HEK293 (cell line): ENCODE measurements around the gene NAV2.
A peak's percentile ranks its signal among the peaks of the same experiment; 100 is the strongest.

Experiments used
- CTCF ChIA-PET: fragments of 350-600 bp; formaldehyde crosslinking; extraction: SDS; loops from one replicate; lab custom pipeline; 2021; ENCODE audit warnings: antibody characterized with exemption; lab: Yijun Ruan, JAX
- POLR2A ChIA-PET: fragments of 300-600 bp; formaldehyde crosslinking; extraction: SDS; loops from one replicate; lab custom pipeline; 2020; ENCODE audit warnings: antibody characterized with exemption, inconsistent platforms; lab: Yijun Ruan, JAX
- H3K27ac ChIP-seq: fragments of 200-500 bp; sonication (Bioruptor generic); 2 replicates; pipeline ENCODE4 v1.5.1; 2014; ENCODE audit warnings: low read depth, low read length, control low read depth, inconsistent platforms; ENCODE audit errors: extremely low read depth
- H3K36me3 ChIP-seq, 2 experiments: fragments of 200-500 bp in 1 of 2; sonication (Bioruptor generic) in 1 of 2; 1 replicate in 1 of 2; 2 replicates in 1 of 2; pipeline ENCODE4 v1.5.1; 2014 to 2017; ENCODE audit warnings: inconsistent platforms in 2 of 2, low read length in 2 of 2; ENCODE audit not compliant: control insufficient read depth in 2 of 2, insufficient read depth in 1 of 2
- H3K4me1 ChIP-seq: fragments of 200-500 bp; sonication (Bioruptor generic); 2 replicates; pipeline ENCODE4 v1.5.1; 2014; ENCODE audit warnings: mild to moderate bottlenecking, low read length, inconsistent platforms; ENCODE audit not compliant: control insufficient read depth, insufficient read depth
- H3K4me3 ChIP-seq: 2 replicates; pipeline ENCODE4 v1.5.1; 2011; ENCODE audit warnings: low read depth, mild to moderate bottlenecking, control low read depth, low read length, moderate library complexity
- H3K9me3 ChIP-seq: fragments of 200-500 bp; sonication (Bioruptor generic); 2 replicates; pipeline ENCODE4 v1.5.1; 2014; ENCODE audit warnings: low read depth, low read length, inconsistent platforms; ENCODE audit not compliant: control insufficient read depth, insufficient read depth
- EGR2 ChIP-seq: fragments of 450-650 bp; formaldehyde crosslinking; IDR thresholded peaks from 2 replicates; pipeline ENCODE4 v1.5.1; 2016; ENCODE audit warnings: low read depth, missing biosample characterization, missing genetic modification characterization
- FEZF1 ChIP-seq: fragments of 450-650 bp; formaldehyde crosslinking; IDR thresholded peaks from 2 replicates; pipeline ENCODE4 v1.5.1; 2016; ENCODE audit warnings: missing biosample characterization, missing genetic modification characterization
- KLF16 ChIP-seq: fragments of 450-650 bp; formaldehyde crosslinking; IDR thresholded peaks from 2 replicates; pipeline ENCODE4 v1.5.1; 2017; ENCODE audit warnings: missing biosample characterization, missing genetic modification characterization
- KLF7 ChIP-seq: fragments of 450-650 bp; formaldehyde crosslinking; IDR thresholded peaks from 2 replicates; pipeline ENCODE4 v1.5.1; 2016; ENCODE audit warnings: missing biosample characterization, missing genetic modification characterization, borderline replicate concordance
- KLF9 ChIP-seq: fragments of 450-650 bp; formaldehyde crosslinking; IDR thresholded peaks from 2 replicates; pipeline ENCODE4 v1.5.1; 2016; ENCODE audit warnings: missing biosample characterization, missing genetic modification characterization, low read depth
- PRDM10 ChIP-seq: fragments of 450-650 bp; formaldehyde crosslinking; IDR thresholded peaks from 2 replicates; pipeline ENCODE4 v1.5.1; 2016; ENCODE audit warnings: missing biosample characterization, missing genetic modification characterization
- SETDB1 ChIP-seq: IDR thresholded peaks from one replicate; pipeline ENCODE4 v1.6.1; 2017; ENCODE audit warnings: mild to moderate bottlenecking, low read length, moderate library complexity, mixed read lengths; ENCODE audit not compliant: insufficient read length
- ZBTB17 ChIP-seq: fragments of 450-650 bp; formaldehyde crosslinking; IDR thresholded peaks from 2 replicates; pipeline ENCODE4 v1.5.1; 2016; ENCODE audit warnings: missing biosample characterization, missing genetic modification characterization
- ZBTB20 ChIP-seq: fragments of 450-650 bp; formaldehyde crosslinking; IDR thresholded peaks from 2 replicates; pipeline ENCODE4 v1.5.1; 2016; ENCODE audit warnings: missing biosample characterization, missing genetic modification characterization
- ZBTB26 ChIP-seq: fragments of 450-650 bp; formaldehyde crosslinking; optimal IDR thresholded peaks from 2 replicates; pipeline ENCODE3; 2016; ENCODE audit warnings: missing biosample characterization, mild to moderate bottlenecking, missing genetic modification characterization
- ZEB2 ChIP-seq: fragments of 450-650 bp; formaldehyde crosslinking; IDR thresholded peaks from 2 replicates; pipeline ENCODE4 v1.5.1; 2016; ENCODE audit warnings: missing biosample characterization, missing genetic modification characterization
- ZFHX2 ChIP-seq: fragments of 450-650 bp; formaldehyde crosslinking; conservative IDR thresholded peaks from 2 replicates; pipeline ENCODE4 v1.5.1; 2016; ENCODE audit warnings: missing biosample characterization, missing genetic modification characterization
- ZNF184 ChIP-seq: fragments of 450-650 bp; IDR thresholded peaks from 2 replicates; pipeline ENCODE4 v1.5.1; 2018; ENCODE audit warnings: missing biosample characterization, mild to moderate bottlenecking, missing genetic modification characterization
- ZNF202 ChIP-seq: fragments of 450-650 bp; formaldehyde crosslinking; IDR thresholded peaks from 2 replicates; pipeline ENCODE4 v1.5.1; 2016; ENCODE audit warnings: missing biosample characterization, missing genetic modification characterization, borderline replicate concordance
- ZNF335 ChIP-seq: fragments of 450-650 bp; formaldehyde crosslinking; conservative IDR thresholded peaks from 2 replicates; pipeline ENCODE4 v1.5.1; 2016; ENCODE audit warnings: missing biosample characterization, missing genetic modification characterization
- ZNF366 ChIP-seq: fragments of 450-650 bp; formaldehyde crosslinking; conservative IDR thresholded peaks from 2 replicates; pipeline ENCODE4 v1.5.1; 2016; ENCODE audit warnings: missing biosample characterization, missing genetic modification characterization
- ZNF777 ChIP-seq: fragments of 450-650 bp; formaldehyde crosslinking; IDR thresholded peaks from 2 replicates; pipeline ENCODE4 v1.5.1; 2017; ENCODE audit warnings: missing biosample characterization, missing genetic modification characterization, borderline replicate concordance
- TF ChIP-seq, protein P1 (sequence below): fragments of 450-650 bp; formaldehyde crosslinking; IDR thresholded peaks from 2 replicates; pipeline ENCODE4 v1.5.1; 2016; ENCODE audit warnings: missing biosample characterization, missing genetic modification characterization
- TF ChIP-seq, protein P2 (sequence below): fragments of 450-650 bp; formaldehyde crosslinking; IDR thresholded peaks from 2 replicates; pipeline ENCODE4 v1.5.1; 2017; ENCODE audit warnings: missing biosample characterization, missing genetic modification characterization
- TF ChIP-seq, protein P3 (sequence below): fragments of 450-650 bp; formaldehyde crosslinking; IDR thresholded peaks from 2 replicates; pipeline ENCODE4 v1.5.1; 2017; ENCODE audit warnings: missing biosample characterization, missing genetic modification characterization
- TF ChIP-seq, protein P4 (sequence below): fragments of 450-650 bp; formaldehyde crosslinking; IDR thresholded peaks from 2 replicates; pipeline ENCODE4 v1.5.1; 2016; ENCODE audit warnings: missing biosample characterization, missing genetic modification characterization

The NAV2 gene

GRCh38 chr11:19777039-19777376 is 64.4 kb downstream of the NAV2 start:
- H3K4me3 ChIP-seq: peak overlapping the region; percentile 58
- no peaks in the 10 kb centered on the region for H3K4me1 ChIP-seq
- peak overlapping the region; percentile 49; the same call in 1 of the 2 replicates for H3K27ac ChIP-seq
- ChIA-PET POLR2A (interaction anchor here (0.7 to 1.1 kb wide), 5 partner anchors 8 to 1700 kb away, joined by 3 to 5 read pairs (median 3); no protein-coding TSS in a partner anchor), CTCF (interaction anchor here (0.9 to 1.2 kb wide), 4 partner anchors 31 to 126 kb away, joined by 3 to 5 read pairs (median 4); no protein-coding TSS in a partner anchor)
- TF ChIP-seq ZBTB26 (peak; percentile 15), KLF7 (tag by site-specific recombination) (no peak)
- TF ChIP-seq, protein P1, sequence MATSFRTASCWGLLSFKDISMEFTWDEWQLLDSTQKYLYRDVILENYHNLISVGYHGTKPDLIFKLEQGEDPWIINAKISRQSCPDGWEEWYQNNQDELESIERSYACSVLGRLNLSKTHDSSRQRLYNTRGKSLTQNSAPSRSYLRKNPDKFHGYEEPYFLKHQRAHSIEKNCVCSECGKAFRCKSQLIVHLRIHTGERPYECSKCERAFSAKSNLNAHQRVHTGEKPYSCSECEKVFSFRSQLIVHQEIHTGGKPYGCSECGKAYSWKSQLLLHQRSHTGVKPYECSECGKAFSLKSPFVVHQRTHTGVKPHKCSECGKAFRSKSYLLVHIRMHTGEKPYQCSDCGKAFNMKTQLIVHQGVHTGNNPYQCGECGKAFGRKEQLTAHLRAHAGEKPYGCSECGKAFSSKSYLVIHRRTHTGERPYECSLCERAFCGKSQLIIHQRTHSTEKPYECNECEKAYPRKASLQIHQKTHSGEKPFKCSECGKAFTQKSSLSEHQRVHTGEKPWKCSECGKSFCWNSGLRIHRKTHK: no peak
- no peaks in the 10 kb centered on the region for H3K9me3 ChIP-seq
- no peaks in the 10 kb centered on the region for H3K36me3 ChIP-seq

DNA sequence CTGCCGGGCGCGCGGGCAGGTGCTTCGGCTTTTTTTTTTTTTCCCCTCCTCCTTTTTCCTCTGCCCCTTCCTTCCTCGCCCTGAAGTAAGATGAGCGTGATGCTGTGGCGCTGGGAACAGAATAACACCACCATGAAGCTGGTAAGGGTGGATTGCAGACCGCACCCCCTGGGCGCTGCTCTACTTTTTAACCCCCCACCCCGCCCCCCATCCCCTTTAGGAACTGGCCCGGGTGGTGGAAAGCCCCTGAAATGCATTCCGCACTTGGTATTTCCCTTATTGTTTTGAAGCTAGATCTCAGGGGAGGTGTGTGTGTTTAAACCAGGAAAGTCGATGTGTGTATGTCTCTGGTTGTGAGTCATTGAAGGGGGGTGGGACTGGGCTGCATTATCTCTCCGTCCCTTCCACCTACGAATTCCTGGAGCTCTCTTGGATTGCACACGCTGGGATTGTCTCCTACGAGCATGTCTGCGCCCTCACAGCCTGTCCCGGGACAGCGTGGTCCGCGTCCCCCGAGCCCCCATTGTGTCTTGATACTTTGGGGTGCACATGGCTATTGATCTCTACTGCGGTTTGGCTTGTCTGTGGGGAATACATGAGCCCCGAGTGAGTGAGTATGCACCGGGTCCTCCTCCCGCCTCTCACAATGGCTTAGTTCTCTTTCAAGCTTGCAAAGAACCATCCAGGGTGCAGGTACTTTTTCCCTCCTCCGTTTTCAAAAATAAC is 64.9 kb downstream of the NAV2 start:
- ChIA-PET CTCF (interaction anchor here (0.9 to 2.3 kb wide), 5 partner anchors 30 to 214 kb away, joined by 3 to 10 read pairs (median 5); no protein-coding TSS in a partner anchor), POLR2A (interaction anchor here (0.6 to 1.1 kb wide), 11 partner anchors 8 to 1701 kb away, joined by 3 to 5 read pairs (median 3); no protein-coding TSS in a partner anchor)
- no peak for TF ChIP-seq FEZF1 (tag by site-specific recombination)
- TF ChIP-seq, protein P2, sequence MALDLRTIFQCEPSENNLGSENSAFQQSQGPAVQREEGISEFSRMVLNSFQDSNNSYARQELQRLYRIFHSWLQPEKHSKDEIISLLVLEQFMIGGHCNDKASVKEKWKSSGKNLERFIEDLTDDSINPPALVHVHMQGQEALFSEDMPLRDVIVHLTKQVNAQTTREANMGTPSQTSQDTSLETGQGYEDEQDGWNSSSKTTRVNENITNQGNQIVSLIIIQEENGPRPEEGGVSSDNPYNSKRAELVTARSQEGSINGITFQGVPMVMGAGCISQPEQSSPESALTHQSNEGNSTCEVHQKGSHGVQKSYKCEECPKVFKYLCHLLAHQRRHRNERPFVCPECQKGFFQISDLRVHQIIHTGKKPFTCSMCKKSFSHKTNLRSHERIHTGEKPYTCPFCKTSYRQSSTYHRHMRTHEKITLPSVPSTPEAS (tag by site-specific recombination): peak; percentile 35; the same call in 1 of the 2 replicates
- TF ChIP-seq ZNF202: no peak
- no peak for TF ChIP-seq ZNF184 (tag by site-specific recombination)
- TF ChIP-seq ZFHX2 (tag by site-specific recombination): peak; percentile 69
- TF ChIP-seq, protein P3, sequence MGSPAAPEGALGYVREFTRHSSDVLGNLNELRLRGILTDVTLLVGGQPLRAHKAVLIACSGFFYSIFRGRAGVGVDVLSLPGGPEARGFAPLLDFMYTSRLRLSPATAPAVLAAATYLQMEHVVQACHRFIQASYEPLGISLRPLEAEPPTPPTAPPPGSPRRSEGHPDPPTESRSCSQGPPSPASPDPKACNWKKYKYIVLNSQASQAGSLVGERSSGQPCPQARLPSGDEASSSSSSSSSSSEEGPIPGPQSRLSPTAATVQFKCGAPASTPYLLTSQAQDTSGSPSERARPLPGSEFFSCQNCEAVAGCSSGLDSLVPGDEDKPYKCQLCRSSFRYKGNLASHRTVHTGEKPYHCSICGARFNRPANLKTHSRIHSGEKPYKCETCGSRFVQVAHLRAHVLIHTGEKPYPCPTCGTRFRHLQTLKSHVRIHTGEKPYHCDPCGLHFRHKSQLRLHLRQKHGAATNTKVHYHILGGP (tag by site-specific recombination): 0 out of 2 replicates have a peak, but pooled peaks have one; percentile 42
- 0 out of 2 replicates have a peak, but pooled peaks have one; percentile 30 for TF ChIP-seq ZEB2 (tag by site-specific recombination)
- TF ChIP-seq ZNF366: 0 out of 2 replicates have a peak, but pooled peaks have one; percentile 11
- TF ChIP-seq ZBTB17 (tag by site-specific recombination): peak; percentile 58; the same call in 1 of the 2 replicates
- TF ChIP-seq KLF9: peak; percentile 60
- TF ChIP-seq ZNF777 (tag by site-specific recombination): no peak
- peak; percentile 42 for TF ChIP-seq ZNF335 (tag by site-specific recombination)
- peak; percentile 41; the same call in 1 of the 2 replicates for TF ChIP-seq ZBTB20 (tag by site-specific recombination)
- no peak for TF ChIP-seq SETDB1
- peak; percentile 60 for TF ChIP-seq EGR2 (tag by site-specific recombination)
- TF ChIP-seq PRDM10 (tag by site-specific recombination): peak; percentile 70
- TF ChIP-seq, protein P4, sequence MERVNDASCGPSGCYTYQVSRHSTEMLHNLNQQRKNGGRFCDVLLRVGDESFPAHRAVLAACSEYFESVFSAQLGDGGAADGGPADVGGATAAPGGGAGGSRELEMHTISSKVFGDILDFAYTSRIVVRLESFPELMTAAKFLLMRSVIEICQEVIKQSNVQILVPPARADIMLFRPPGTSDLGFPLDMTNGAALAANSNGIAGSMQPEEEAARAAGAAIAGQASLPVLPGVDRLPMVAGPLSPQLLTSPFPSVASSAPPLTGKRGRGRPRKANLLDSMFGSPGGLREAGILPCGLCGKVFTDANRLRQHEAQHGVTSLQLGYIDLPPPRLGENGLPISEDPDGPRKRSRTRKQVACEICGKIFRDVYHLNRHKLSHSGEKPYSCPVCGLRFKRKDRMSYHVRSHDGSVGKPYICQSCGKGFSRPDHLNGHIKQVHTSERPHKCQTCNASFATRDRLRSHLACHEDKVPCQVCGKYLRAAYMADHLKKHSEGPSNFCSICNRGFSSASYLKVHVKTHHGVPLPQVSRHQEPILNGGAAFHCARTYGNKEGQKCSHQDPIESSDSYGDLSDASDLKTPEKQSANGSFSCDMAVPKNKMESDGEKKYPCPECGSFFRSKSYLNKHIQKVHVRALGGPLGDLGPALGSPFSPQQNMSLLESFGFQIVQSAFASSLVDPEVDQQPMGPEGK (tag by site-specific recombination): peak; percentile 64; the same call in 1 of the 2 replicates
- peak; percentile 48; the same call in 1 of the 2 replicates for TF ChIP-seq KLF16 (tag by site-specific recombination)

More for the DNA sequence above, 64.9 kb downstream of the NAV2 start:
- no peaks in the 10 kb centered on the region for H3K4me1 ChIP-seq
- H3K4me3 ChIP-seq: peak overlapping the region; percentile 58
- H3K9me3 ChIP-seq: no peaks in the 10 kb centered on the region
- H3K27ac ChIP-seq: peak overlapping the region; percentile 49; the same call in 1 of the 2 replicates
- H3K36me3 ChIP-seq: no peaks in the 10 kb centered on the region
